GM18909 (cell line): ENCODE results near the gene RRBP1.
"Not testable (repeated sequence)": the region's sequence is repeated elsewhere in the genome, so short reads cannot be mapped to it uniquely, and the experiment has no call there.

Experiments used
- ATAC-seq: cut with Tn5 transposase; IDR thresholded peaks from one replicate; pipeline ENCODE4 v1.9.1; 2021; ENCODE audit warnings: mild to moderate bottlenecking; ENCODE audit not compliant: unreplicated experiment, poor library complexity

RRBP1 gene

DNA sequence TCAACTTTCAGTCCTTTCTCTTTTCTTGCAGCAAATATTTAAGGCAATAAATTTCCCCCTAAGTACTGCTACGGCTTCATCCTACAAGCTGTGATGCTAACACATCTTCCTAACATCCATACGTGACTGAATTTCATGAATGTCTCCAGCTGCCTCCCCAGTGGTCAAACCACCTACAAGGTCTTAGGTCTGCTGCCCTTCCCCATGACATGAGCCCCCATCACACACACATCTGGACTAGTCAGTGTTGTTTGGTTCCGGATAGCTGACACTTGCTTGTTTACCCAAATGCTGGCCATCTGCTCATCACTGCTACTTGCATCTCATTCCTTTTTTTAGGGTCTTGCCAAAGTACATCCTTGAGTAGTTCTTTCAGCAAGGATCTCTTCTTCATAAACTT, 14.6 kb downstream of the RRBP1 start:
- no peak for ATAC-seq

DNA sequence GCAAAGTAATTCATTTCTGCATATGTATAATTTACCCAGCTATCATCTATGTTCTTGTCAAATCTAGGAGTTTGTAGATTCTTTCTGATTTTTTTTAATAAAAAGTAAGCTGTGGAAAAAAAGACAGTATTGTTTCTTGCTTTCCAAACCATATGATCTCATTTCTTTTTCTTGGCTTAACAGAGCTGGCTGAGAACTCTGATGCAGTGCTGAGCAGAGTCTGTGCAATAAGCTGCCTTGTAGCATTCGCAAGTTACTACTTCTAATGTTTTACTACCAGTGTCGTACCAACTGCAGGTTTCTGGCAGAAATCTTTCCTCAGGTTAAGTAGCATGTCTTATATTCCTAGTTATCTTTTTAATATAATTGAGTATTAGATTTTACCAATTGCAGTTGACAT, 15.6 kb downstream of the RRBP1 start:
- ATAC-seq = no peak

DNA sequence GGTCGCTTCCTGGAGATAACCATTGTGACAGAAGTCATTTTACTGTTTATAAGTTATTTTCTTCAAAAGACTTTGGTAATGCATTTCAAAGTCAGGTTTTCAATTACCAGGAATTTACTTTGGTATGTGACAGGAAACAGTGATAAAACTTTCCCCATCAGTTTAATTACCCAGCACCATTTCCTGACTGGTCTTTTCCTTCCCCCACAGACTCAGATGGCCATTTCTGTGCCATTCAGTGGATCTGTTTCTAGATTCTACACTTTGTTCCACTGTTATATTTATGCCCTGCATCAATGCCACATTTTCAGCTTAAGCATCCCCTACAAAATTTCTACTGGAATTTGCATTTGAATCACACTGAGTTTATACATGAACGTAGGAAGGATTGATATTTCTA, 16.3 kb downstream of the RRBP1 start:
- ATAC-seq = no peak

DNA sequence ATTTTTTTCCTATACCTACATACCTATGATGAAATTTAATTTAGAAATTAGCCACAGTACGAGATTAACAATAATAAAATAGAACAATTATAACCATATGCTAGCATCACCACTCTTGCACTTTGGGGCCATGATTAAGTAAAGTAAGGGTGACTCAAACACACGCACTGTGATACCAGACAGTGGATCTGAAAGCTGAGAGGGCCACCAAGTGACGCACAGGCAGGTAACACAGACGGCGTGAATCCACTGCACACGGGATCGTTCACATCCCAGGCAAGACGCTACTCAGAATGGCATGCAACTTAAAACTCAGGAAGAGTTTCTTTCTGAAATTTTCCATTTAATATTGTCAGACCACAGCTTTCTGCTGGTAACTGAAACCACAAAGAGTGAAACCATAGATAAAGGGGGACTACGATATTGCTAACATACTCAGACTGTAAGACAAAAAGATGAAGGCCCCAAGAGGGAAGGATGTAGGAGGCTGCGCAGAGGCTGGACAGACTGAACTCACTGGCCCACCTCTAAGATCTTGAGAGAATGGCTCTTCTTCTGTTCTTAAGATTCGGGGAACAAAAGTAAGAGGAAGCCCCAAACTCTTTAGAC, 17.9 kb downstream of the RRBP1 start:
- ATAC-seq = no peak

DNA sequence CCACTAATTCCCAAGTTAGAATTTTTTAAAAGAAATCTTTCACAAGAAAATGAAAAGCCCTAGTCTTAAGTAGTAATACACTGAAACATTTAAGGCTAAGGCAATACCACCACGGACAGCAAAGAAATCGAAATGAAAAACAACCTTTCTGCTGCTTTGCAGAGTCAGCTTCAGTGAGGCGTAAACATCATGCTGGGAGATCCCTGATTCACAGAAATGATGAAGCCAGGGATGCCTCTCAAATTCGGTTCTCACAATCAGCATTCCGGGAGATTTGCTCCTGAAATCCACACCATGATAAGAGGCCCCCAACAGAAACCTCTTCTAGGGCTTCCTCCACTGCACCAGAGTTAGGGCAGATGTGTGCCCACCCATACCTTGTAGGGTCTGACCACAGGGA, 18.6 kb downstream of the RRBP1 start:
- no peak for ATAC-seq

DNA sequence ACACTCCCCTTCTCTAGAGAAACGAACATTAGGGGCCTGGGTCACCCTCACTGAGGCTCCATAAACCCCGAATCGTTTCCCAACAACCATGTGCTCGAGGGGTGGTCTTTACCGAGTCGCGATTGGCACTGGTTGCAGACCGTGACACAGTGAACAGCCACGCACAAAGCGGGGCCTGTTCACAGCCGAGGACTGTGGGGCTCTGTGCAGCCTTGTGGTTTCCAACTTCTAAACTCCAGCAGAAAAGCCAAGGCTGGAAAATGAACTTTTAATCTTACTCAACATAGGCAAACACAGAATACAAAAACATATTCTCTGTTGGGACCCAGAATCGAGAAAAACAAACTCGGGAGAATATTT, 19.0 kb downstream of the RRBP1 start:
- no peak for ATAC-seq

DNA sequence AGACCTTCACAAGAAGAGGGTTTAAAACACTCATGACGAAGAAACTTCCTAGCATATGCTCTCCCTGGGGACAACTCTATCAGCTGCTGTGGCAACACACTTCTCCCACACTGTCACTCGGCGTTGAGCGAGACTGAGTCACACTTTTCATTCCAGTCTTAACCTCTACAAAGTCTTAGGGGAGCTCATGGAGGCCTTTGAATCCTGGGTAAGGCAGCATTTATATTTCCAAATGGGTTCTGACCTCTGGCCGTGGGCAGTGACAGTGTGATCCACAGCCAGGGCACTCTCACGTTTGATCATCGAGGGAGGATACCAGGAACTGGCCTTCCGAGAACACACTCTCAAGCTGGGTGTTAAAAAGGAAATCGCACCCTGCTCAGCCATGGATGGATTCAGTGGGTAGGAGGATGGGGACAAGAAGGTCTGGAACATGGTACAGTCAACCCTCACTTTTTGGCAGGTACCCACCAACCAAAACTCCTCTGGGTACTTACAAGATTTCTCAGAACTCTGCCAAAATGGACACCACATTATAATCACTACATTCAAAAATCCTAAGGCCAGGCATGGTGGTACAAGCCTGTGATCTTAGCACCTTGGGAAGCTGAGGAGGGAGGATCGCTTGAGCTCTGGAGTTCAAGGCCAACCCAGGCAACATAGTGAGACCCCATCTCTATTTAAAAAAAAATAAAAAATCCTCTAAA, 19.6 kb downstream of the RRBP1 start:
- no peak for ATAC-seq

DNA sequence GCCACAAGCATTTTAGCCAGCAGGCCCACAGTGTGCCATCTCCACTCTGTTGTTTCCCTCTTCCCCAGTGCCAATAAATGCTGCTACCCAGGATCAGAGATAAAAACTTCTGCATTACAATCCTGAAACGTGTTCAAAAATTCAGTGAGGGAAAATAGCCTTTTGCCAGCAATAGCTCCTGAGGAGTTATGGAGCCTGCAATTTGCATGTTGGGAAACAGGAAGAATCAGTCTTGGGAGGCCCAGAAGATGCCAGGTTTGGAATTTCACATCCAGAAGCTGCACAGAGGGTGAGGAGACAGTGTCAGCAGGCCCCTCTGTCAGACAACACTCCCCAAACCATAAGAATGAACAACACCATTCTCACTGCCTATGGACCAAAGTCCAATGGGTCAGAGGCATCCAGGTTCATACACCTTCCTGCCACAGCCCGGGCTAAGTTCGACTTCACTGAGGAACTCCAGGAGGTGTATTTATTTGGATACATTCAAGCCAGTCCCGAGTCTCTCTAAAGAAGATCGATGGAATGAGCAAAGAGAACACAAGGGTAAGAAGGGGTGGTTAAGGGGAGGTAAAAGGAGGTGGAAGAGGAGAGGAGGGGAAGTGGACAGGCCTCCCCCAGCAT, 20.8 kb downstream of the RRBP1 start:
- no peak for ATAC-seq

DNA sequence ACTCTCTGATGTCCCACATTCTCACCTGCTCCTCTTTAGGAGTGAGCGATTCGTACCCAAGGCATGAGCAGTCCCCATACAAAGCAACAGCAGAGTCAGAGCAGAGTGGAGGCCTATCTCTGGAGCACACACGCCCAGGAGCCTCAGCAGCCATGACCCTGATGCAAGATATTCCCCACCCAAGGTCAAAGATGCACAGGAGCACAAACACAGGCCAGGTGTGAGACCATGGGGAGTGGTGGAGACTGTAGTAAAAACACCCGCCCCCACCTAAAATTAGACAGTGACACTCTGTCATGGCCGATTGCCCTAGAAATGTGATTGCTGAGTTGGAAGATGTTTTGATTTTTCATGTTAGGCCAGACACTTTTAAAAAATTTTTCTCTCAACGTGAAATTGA, 21.4 kb downstream of the RRBP1 start:
- ATAC-seq = no peak

DNA sequence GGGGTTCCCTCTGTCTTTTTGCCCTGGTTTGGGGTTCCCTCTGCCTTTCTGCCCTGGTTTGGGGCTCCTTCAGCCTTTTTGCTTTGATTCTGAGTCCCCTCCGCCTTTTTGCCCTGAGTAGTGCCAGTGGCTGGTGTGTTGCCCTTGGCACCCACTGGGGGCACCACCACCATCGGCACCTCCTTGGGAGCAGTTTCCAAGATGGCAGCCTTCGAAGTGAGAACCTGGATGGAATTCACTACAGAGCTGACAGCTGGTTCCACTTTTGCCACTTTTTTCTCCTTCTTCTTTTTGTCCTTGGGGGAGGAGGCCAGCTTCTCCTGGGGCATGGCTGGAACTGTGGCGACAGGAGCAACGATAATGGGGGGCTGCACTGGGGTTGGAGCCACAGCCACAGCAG, 22.2 kb downstream of the RRBP1 start:
- no peak for ATAC-seq

DNA sequence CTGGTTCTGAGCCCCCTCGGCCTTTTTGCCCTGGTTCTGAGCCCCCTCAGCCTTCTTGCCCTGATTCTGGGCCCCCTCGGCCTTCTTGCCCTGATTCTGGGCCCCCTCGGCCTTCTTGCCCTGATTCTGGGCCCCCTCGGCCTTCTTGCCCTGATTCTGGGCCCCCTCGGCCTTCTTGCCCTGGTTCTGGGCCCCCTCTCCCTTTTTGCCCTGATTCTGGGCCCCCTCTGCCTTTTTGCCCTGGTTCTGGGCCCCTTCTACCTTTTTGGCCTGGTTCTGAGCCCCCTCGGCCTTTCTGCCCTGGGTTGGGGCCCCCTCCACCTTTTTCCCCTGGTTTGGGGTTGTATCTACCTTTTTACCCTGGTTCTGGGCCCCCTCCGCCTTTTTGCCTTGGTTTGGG, 22.7 kb downstream of the RRBP1 start:
- not testable (repeated sequence) for ATAC-seq

DNA sequence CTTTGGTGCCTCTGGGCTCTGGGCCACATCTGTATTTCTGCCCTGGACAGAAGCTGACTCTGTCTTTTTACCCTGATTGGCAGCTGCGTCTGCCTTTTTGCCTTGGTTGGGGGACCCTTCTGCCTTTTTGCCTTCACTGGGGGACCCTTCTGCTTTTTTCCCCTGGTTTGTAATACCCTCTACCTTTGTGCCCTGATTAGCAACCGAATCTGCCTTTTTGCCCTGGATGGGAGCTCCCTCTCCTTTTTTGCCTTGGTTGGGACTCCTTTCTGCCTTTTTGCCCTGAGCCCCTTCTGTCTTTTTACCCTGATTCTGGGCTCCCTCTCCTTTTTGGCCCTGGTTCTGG, 23.4 kb downstream of the RRBP1 start:
- no peak for ATAC-seq

DNA sequence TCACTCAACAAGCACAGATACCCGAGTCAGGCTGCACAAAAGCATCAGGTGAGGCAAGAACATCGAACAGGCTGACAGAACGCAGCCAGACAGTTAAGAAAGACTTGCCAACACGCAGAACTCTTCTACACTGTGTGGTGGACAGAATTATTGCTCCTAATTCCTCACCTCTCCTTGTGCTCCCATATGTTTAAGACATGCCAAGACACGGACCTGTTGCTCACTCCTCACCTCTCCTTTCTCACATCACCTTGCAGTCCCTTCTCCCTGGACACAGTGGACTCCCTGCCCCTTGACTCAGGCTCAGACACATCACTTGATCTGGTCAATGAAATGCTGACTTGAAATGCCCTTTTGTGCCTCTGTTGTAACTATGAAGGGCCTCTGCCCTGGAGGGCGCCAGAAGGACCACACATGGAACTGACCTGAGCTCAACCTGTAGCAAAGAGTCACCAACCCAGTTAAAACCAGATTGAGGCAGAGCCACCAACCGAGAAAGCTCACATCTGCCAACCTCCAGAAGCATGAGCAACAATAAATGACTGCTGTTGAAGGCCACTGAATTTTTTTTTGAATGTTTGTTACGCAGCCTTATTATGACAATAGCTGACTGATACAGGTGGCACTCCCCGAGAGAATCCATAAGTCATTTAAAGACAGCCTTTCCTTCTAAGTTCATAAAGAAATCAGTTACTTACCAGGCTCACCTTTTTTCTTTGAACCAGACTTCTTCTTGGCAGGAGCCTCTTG, 24.0 kb downstream of the RRBP1 start:
- no peak for ATAC-seq

DNA sequence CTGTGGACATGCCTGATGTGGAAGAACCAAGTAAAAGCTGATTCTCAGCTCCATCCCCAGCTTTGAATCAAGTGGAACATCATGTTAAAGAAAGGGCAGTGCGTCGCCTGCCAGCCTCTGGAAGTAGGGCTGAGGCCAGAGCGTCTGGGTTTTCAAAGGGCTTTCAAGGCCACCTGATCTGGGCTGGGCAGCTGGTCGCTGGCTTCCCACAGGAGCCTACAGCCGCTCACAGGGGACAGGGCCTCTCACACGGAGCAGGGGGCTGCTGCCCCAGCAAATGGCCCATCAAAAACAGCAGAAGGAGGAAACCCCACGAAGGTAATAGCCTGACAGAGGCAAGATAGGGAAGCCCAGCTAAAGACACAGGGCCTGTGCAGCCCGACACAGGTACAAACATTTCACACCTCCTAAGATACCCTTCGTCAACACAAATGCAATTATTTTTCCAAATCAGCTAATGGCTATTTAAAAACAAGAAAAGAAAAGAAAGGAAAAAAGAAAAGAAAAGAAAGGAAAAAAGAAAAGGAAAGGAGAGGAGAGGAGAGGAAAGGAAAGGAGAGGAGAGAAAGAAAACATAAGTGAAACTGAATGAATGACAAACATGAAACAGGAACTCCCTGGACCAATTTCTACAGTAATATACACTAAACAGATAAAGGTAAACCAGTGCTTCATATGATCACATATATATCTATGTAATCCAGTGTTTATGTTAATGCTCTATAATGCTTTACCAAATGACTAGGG, 24.8 kb downstream of the RRBP1 start:
- ATAC-seq = no peak

DNA sequence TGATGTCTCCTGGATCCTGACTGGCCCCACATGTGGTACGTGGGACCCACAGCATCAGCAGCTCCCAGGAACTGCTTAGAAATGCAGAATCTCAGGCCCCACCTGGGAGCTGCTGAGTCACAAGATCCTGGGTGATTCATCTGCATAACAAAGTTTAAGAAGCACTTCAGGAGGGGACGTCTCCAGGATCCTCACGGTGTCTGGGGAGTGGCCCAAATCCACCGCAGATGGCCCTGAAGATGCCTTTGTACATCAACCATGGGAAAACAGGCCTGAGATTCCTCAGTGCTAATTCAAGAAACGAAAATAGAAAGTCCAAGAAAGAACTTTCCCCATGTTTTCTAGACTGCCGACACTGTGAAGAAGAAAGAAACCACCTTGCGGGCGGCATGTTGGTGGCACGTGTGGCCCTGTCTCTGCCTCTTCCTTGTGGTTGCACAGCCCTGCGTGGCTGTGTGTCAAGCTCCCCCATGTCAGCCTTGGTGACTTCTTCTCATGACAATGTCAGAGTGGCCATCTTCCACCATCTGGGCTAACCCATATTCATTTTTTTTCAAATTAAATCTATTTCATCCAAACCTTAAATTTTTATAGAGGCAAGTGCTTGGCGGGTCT, 26.1 kb downstream of the RRBP1 start:
- ATAC-seq = no peak

DNA sequence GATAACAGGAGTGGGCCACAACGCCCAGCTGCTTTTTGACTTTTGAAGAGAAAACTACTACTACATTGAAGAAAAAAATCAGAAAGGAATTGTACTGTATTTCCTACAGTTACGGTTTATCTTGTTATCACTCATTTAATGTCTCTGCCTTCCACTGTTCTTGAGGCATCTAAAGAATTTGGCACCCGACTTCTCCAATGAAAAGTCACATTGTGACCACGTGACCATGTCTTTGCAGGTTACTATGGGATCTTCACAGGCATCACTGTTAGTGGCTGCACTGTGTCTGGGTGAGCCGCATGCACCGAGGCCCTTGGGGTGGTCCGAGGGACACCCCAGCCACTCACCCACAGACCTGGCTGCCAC, 26.8 kb downstream of the RRBP1 start:
- no peak for ATAC-seq

DNA sequence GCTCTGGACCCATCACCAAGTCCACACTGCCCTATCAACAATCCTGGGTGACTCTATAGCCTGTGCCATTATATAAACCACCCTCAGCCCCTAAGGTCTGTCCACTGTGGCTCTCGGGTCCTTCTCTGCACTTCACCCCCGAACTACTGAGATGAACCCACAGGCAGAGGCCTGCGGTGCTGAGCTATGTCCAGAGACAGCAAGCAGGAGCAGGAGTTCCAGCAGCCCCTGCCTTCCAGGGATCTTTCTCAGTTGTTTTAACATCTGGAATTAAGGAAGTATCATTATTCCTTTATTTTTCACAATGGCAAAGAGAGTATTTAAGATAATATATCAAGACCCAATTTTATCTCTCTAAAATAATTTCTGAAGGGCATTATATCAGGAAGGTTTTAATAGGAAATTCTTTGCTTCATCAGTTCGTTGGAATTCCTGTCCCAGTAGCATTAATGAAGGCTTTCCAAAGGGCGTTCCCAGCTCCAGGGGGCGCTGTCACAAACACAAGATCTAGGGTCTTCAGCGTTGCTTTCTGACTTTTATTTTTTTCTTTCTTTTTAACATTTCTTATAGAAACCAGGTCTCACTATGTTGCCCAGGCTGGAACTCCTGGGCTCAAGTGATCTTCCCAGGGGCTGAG, 27.3 kb downstream of the RRBP1 start:
- no peak for ATAC-seq

DNA sequence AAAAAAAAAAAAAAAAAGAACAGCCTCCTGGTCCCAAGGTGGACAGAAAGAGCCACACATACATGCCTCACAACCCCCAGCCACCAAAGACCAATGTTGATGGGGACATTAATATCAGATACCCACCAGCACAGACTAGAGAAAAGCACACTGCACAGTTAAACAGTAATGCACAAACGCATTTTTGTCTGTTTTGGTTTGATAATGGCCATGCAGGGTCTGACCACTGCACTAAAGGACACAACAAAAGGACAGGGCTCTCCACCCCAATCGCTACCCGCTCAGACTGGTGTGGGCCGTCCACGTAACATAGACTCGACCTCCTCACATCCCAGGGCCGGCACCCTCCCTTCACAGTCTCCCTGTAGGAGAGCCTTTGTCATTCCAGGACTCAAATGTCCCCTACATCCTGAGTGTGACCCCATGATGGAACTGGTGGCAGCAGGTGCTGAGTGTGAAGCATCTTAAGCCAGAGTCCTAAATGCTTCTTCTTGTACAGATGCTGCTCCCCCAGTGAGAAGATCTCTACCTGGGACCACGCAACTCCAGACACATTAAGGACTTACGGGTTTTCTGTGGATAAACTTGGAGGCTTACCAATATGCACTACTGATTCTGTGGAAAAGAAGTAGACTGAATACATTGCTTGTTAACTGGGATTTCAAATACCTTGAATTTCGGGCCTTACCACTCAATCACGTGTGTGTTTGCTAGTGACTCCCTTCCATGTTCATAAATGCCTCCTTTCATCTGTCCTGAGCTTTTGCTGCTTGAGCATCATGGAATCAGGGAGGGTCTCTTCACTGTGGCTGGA, 28.0 kb downstream of the RRBP1 start:
- no peak for ATAC-seq

DNA sequence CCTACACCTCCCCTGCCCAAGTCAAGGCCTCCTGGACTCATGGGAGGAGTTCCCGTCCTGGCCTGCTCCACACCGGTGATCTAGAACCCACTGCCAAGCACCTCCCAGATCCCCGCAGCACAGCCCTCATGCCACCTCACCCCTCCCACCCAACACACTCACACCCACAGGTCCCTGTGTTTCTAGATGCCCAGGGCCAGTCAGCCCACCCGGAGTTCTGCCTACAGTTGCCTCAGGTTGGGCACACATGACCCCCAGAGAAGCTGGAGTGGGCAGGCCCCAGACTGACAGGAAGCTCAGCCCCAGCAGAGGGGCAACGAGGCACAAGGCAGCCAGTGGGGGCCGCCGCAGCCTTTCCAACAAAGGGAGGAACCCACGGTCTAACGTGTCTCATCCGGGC, 29.6 kb downstream of the RRBP1 start:
- no peak for ATAC-seq
